CD4-positive, alpha-beta T cell treated with Interferon gamma for 1 hour (primary cell): Measurements from ENCODE around the gene TRIM47.

ENCODE experiments used
- DNase-seq: peaks from one replicate; pipeline ENCODE4 v3.0.0-alpha.2; 2020

Gene TRIM47

DNA sequence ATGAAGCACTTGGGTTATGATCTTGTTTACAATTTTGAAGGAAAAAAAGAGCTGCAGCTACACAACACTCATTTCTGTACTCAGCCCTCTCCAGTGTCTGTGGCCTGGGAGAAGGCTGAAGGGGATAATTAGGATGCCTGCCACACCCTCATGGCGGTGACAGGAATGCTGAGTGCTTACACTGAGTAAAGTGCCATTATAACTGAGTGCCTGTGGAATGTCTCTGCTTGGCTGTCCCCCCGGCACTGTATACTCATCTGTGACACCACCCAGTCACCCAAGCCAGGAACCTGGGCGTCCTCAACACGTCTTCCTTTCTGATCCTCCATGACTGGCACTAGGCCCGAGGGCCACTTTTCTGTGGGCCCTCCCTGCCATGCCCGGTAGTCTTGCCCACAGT, 29.8 kb upstream of the TRIM47 start:
- no peak for DNase-seq

DNA sequence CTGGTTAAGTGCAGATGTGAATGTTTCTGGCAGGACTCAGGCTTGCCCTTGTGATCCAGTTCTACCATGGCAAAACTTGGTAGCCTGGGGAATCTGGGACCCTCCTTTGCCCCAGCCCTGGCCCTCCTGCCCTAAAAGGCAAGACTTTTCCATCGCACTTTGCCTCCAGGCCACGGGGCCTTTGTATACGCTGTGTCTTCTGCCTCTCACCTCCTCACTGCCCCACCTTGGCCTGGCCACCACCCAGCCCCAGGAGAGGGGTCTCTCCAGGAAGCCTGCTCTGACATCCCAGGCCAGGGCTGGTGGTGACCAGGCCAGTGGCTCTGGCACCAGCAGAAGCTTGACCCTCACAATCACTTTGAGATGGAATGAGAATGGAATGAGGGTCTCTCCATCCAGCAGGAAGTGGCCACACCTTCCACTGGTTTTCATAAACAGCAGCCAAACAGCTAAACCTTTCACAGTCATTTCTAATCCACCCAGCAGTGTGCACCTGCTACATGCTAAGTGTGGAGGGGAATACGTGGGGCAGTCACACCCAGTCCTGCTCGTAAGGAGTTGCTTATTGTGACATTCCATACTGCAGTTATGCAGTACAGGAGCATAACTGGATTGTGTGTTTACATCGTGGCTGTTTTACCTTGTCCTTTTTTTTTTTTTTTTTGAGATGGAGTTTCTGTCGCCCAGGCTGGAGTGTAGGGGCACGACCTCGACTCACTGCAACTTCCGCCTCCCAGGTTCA, 27.9 kb upstream of the TRIM47 start:
- no peak for DNase-seq

DNA sequence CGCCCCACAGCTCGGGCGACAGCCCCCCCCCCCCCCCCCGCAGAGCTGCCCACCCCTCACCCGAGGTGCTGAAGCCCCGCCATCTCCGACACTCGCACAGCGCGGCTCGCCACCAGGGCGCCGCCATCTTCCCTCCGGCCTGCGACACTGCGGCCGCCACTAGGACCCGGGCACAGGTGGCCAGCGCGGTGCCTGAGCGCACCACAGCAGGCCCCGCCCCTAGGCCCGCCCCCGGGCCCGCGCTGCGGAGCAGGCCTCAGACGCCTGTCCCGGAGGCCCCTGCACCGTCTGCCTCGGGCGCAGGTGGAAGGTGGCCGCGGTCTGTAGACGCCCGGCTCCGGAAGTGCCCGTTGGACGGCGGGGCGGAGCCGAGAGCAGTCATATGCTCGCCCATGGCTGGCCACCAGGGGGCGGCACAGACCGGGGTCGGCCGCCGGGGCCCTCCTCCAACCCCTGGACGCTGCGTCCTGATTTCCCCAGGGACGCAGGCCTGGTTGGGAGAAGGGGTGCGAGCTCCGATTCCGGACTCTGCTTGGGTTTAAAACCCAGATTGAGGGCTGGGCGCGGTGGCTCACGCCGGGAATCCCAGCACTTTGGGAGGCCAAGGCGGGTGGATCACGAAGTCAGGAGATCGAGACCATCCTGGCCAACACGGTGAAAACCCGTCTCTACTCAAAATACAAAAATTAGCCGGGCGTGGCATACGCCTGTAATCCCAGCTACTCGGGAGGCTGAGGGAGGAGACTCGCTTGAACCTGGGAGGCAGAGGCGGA, 26.6 kb upstream of the TRIM47 start, which contains the start of gene MRPL38:
Gene MRPL38, minus strand, starts transcription at position 136 of the 773 bp plus-strand sequence. Its CDS starts 9 bp downstream, at position 127.
- peak; percentile 97 for DNase-seq

DNA sequence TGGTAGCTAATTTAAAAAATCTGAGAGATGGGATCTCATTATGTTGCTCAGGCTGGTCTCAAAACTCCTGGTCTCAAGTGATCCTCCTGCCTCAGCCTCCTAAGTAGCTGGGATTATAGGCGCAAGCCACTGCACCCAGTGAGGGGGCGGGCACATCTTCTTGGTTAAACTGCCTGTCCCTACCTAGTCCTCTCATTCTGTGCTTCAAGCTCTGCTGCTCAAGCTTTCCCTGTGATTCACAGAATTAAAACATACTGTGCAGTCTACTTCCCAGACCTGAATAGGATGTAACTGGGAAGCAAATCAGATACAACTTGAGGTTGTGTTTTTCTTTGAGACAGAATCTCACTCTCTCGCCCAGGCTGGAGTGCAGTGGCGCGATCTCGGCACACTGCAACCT, 24.0 kb upstream of the TRIM47 start:
- DNase-seq, result no peak

DNA sequence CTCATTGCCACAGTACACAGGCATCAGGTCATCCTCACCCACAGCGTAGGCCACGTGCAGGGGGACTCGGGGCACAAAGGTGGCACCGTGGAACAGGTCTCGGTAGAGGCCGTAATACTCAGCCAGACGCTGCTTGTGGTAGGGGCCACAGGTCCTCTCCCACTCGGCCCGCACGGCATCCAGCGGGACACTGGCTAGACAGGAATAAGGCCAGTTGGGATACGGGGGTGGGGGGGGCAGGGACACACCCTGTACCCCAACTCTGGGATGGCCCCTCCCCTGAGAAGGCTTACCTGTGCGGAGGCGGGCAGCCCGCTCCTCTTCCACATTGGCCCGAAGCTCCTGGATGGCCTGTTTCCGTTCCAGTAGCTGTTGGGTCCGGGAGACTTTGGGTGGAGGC, 23.3 kb upstream of the TRIM47 start:
- DNase-seq, result no peak

DNA sequence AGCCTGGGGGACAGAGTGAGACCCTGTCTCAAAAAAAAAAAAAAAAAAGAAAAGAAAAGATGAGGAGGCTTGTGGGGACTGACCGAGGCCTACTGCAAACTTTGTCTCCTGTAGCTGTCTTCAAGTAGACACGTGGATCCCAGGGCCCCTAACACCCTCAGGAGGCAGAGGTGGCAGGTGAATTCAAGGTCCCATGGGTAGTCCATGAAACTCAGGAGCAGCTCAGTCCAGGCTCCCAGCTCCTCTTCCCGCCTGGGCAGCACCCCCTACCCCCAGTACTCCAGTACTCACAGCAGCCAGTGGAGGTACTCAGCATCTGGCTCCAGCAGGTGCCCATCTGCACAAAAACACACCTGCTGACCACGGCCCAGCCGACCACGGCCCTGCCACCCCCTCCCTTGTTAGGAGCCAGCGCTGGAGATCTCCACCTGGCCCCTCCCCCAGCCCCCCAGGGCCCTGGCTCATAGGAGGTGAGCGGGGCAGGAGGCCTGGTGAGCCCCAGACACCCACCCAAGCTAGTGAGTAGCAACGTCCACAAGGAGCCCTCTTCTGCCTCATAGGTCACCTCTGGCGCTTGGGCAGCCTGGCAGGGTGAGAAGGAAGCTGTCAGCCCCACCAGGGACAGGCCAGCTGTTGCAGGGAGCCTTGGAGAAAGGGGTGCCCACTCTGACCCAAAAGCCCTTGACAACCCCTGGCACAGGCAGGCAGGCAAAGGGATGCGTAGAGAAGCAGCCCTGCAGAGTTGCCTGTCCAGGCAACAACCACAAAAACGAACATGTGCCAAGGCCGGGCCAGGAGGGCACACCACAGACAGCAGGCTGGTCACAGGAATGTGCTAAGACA, 22.5 kb upstream of the TRIM47 start:
- DNase-seq, result no peak

- no peak for DNase-seq
These were observed 21.5 kb upstream of the TRIM47 start for GRCh38 chr17:75899767-75900468.

GRCh38 chr17:75899353-75899752, 21.0 kb upstream of the TRIM47 start:
- DNase-seq, result no peak

GRCh38 chr17:75898791-75899190, 20.4 kb upstream of the TRIM47 start:
- no peak for DNase-seq

DNA sequence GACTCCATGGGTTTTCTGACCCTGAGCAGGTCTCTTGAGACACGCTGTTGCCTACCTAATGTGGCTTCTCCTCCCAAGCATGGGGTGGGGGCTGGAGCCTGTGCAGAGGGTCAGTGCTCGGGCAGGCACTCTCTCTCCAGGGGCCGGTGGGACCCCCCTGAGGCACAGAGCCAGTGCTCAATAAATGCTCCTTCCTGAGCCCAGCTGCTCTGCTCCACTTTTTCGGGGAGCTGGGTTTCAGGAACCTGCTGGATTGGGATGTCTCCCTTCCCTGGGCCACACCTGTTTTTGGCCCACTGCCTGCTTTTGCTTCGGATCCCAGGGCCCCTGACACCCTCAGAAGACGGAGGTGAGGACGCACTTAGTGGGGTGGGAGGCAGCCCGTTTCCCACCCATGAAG, 19.7 kb upstream of the TRIM47 start:
- no peak for DNase-seq

GRCh38 chr17:75897160-75898019, 19.0 kb upstream of the TRIM47 start:
- no peak for DNase-seq

GRCh38 chr17:75896415-75897159, 18.2 kb upstream of the TRIM47 start, which contains the start of gene TRIM65:
TSS of gene TRIM65 (minus strand) at chr17:75896951. CDS start at chr17:75896937, 14 bp downstream.
- peak; percentile 80 for DNase-seq

- DNase-seq, result no peak
These were observed 17.2 kb upstream of the TRIM47 start for GRCh38 chr17:75895370-75896155.

DNA sequence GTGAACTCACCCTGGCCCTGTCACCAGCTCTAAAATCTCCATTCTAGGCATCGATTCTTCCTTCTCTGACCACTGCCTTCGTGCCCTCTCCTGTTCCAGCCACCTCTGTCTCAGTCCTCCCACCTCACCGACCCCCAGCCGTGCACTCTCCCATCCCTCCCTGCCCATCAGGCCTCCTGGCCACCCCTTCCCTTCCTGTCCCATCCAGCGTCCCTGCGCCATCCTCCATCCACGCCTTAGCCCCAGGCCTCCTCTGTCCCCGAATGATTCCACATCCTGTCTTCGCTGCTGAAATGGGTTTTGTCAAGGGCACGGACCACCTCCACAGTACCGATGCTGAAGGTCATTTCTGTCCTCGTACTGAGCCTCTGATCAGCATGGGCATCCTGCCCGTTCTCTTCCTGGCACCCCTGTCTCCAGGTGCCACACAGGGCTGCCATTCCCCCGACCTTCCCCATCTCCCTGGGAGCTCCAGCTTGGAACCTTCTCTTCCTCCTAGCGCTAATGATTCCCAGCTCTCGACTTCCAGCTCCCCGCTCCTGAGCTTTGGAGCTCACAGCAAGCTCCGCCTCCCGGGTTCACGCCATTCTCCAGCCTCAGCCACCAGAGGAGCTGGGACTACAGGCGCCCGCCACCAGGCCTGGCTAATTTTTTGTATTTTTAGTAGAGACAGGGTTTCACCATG, 15.8 kb upstream of the TRIM47 start:
- DNase-seq, result no peak

GRCh38 chr17:75893305-75894048, 15.1 kb upstream of the TRIM47 start:
- DNase-seq, result no peak

DNA sequence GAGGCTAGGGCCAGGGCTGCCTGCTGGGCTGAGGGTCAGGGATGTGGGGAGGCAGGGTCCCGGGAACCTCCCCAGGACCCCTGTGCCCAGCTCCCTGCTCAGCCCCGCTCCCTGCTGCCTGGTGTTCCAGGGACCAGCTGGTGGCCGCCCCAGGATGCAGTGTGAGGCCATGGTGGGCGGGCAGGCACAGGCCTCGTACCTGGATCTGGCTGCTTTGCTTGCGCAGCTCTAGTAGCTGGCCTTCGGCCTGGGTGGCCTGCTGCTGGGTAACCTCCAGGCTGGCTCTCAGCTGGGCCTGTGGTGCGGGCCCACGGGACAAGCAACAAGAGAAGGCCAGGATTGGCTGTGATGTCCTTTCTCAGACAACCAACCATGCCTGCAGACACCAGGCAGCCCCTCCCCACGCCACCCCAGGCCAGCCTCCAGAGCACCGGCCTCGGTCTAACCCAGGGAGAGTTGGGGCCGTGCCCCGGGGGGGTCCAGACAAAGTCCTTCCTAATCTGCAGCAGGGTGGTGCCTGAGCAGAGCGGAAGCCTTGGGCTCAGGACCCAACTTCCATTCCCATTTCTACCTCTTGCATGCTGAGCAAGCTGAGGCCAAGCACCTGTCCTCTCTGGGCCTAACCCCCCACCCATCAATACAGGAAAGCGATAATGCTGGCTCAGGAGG, 14.3 kb upstream of the TRIM47 start:
- DNase-seq, result no peak

DNA sequence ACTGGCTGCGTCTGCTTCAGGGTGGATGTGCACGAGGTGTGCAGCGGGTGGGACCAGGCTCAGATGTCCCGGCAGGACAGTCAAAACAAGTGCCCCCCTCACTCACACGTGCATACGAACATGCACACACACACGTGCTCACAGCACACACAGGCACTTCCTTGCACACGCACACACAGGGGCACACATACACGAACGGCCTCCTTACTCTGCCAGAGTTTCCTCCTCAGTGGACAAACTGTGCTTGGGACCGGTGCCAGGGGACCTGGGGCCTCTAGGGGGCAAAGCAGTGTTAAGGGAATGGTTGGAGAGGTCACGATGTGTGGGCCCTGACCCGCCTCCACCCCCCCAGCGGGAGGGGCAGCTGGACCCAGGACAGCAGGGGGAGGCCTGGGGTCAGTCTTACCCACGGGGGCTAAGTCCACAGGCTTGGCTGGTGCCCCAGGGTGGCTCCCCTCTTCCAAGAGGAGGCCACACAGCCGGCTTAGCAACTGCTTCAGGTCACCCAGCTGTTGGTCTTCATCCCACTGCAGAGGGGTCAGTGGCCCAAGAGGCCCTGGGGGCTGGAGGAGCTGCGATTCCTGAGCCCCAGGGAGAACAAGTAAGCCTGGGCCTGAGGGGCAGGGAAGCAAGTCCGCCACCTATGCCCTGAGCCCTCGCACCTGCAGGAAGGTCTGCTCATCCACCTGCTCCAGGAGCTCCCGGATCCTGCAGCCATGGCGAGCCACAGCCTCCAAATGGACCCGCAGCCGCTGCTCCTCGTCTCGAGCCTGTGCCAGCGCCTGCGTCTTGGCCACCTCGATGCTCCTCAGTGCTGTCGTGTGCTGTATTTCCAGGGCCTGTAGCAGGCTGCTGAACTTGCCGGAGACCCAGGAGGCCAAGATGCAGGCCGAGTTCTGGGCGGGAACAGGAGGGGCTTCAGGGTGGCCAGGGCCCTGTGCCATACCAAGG, 13.5 kb upstream of the TRIM47 start:
- no peak for DNase-seq
